ENCODE data around the gene TOP3B.

DNA sequence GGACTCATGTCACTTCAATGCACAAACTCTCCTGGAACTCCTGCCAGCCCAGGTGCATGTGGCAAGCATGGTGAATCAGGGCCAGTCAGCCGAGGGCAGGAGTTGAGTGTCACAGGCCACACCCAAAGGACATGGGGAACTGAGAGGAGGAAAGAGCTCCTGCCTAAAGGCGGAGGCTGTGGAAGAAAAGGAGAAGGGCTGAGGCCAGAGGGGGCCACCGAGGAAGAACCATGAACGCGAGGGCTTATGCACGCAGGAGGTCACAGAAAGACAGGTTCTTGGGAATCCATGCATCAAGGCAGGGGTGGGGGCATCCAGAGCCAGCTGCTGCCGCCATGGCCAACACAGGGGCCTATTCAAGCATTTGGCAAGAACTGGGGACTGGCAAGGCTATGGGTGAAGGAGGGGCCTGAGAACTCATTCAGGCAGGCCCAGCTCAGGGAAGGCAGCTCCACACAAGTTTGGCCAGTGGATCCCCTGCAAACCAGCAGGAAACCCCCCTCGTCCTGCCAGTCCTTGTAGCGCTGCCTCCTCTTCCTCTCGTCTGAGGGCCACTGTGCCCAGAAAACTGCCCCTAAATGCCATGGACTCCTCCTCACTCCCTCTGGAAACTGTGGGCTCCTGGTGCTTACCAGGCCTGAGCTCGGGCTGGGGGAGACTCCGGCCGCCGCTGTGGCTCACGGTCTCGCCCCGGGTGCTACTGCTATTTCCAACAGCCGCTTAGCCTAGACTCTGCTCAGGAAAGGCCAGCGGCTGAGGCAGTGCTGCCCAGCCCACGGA, 45.4 kb downstream of the TOP3B start:
- TF ChIP-seq, protein P1, sequence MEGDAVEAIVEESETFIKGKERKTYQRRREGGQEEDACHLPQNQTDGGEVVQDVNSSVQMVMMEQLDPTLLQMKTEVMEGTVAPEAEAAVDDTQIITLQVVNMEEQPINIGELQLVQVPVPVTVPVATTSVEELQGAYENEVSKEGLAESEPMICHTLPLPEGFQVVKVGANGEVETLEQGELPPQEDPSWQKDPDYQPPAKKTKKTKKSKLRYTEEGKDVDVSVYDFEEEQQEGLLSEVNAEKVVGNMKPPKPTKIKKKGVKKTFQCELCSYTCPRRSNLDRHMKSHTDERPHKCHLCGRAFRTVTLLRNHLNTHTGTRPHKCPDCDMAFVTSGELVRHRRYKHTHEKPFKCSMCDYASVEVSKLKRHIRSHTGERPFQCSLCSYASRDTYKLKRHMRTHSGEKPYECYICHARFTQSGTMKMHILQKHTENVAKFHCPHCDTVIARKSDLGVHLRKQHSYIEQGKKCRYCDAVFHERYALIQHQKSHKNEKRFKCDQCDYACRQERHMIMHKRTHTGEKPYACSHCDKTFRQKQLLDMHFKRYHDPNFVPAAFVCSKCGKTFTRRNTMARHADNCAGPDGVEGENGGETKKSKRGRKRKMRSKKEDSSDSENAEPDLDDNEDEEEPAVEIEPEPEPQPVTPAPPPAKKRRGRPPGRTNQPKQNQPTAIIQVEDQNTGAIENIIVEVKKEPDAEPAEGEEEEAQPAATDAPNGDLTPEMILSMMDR (IDR thresholded peaks at IDR 0.05), result no peak
- TF ChIP-seq, protein P2, sequence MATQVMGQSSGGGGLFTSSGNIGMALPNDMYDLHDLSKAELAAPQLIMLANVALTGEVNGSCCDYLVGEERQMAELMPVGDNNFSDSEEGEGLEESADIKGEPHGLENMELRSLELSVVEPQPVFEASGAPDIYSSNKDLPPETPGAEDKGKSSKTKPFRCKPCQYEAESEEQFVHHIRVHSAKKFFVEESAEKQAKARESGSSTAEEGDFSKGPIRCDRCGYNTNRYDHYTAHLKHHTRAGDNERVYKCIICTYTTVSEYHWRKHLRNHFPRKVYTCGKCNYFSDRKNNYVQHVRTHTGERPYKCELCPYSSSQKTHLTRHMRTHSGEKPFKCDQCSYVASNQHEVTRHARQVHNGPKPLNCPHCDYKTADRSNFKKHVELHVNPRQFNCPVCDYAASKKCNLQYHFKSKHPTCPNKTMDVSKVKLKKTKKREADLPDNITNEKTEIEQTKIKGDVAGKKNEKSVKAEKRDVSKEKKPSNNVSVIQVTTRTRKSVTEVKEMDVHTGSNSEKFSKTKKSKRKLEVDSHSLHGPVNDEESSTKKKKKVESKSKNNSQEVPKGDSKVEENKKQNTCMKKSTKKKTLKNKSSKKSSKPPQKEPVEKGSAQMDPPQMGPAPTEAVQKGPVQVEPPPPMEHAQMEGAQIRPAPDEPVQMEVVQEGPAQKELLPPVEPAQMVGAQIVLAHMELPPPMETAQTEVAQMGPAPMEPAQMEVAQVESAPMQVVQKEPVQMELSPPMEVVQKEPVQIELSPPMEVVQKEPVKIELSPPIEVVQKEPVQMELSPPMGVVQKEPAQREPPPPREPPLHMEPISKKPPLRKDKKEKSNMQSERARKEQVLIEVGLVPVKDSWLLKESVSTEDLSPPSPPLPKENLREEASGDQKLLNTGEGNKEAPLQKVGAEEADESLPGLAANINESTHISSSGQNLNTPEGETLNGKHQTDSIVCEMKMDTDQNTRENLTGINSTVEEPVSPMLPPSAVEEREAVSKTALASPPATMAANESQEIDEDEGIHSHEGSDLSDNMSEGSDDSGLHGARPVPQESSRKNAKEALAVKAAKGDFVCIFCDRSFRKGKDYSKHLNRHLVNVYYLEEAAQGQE (IDR thresholded peaks at IDR 0.05; ENCODE audit: insufficient read depth in 1 of 2, low read depth in 2 of 2, low read length in 1 of 2), result no peak
- TF ChIP-seq POLR2AphosphoS5 (IDR thresholded peaks at IDR 0.05; ENCODE audit: low read depth, low read length) (no peak), TCF7L2 (IDR thresholded peaks at IDR 0.05; ENCODE audit: low read depth, low read length) (no peak), SIN3A (IDR thresholded peaks at IDR 0.05; ENCODE audit: borderline replicate concordance, insufficient read depth, low read depth, low read length) (no peak)
